22Rv1 (cell line): ENCODE data around the gene LGALS3BP.

Source experiments
- ZFX ChIP-seq: fragments of 450-650 bp; IDR thresholded peaks from 2 replicates; pipeline ENCODE4 v1.6.1; 2017; ENCODE audit warnings: antibody characterized with exemption, borderline replicate concordance
- TF ChIP-seq, protein P1 (sequence below): fragments of 450-650 bp; IDR thresholded peaks from 2 replicates; pipeline ENCODE4 v1.5.1; 2017; ENCODE audit warnings: mild to moderate bottlenecking

DNA sequence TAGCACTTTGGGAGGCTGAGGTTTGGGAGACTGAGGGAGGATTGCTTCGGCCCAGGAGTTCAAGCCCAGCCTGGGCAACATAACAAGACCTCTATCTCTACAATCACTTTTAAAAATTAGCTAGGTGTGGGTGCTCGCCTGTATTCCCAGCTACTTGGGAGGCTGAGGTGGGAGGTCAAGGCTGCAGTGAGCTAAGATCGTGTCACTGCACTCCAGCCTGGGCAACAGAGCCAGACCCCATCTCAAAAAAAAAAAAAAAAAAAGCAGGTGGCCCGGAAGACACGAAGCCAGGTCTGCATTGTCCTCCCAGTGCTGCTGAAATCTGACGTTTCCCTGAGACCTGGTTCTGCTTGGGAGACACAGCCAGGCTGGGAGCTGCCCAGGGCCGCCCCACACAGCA lies 35.7 kb downstream of the LGALS3BP start:
- TF ChIP-seq, protein P1, sequence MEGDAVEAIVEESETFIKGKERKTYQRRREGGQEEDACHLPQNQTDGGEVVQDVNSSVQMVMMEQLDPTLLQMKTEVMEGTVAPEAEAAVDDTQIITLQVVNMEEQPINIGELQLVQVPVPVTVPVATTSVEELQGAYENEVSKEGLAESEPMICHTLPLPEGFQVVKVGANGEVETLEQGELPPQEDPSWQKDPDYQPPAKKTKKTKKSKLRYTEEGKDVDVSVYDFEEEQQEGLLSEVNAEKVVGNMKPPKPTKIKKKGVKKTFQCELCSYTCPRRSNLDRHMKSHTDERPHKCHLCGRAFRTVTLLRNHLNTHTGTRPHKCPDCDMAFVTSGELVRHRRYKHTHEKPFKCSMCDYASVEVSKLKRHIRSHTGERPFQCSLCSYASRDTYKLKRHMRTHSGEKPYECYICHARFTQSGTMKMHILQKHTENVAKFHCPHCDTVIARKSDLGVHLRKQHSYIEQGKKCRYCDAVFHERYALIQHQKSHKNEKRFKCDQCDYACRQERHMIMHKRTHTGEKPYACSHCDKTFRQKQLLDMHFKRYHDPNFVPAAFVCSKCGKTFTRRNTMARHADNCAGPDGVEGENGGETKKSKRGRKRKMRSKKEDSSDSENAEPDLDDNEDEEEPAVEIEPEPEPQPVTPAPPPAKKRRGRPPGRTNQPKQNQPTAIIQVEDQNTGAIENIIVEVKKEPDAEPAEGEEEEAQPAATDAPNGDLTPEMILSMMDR: no peak
- no peak for TF ChIP-seq ZFX
